Measurements from ENCODE around the gene RAP1B. TPM values are rescaled to one million over a fixed set of nuclear protein-coding genes. Genes with fewer than 3 reads are reported as not detected.

Gene RAP1B
- total and polyA plus RNA-seq, 2 donors (not counting 3 experiments of a cell fraction or from before 2014, with no cell fraction given), result 147 to 174 TPM

GRCh38 chr12:68623059-68623458, 12.4 kb downstream of the RAP1B start:
- Histone ChIP-seq H3K4me1 (ENCODE audit: control insufficient read depth, extremely low read depth, insufficient read depth, low read length) (peaks cover 7% of the 10 kb centered on the region), H2AFZ (ENCODE audit: low read depth, low read length) (no peak overlapping the region), H3K9me1 (replicated peaks; ENCODE audit: control insufficient read depth, extremely low read depth, insufficient read depth, low read length) (no peaks in the 10 kb centered on the region), H3K4me3 (replicated peaks in 1 of 3; ENCODE audit: insufficient read depth in 1 of 3, low read depth in 1 of 3, low read length in 3 of 3) (no peak overlapping the region), H3K4me2 (ENCODE audit: insufficient read depth, low read length) (no peak overlapping the region), H3K27ac (ENCODE audit: insufficient read depth, low read depth, low read length) (no peak overlapping the region), H4K20me1 (replicated peaks; ENCODE audit: control insufficient read depth, extremely low read depth, insufficient read depth, low read length) (peaks cover 14% of the 10 kb centered on the region), H3K36me3 (ENCODE audit: control insufficient read depth in 2 of 2, extremely low read depth in 1 of 2, insufficient read depth in 2 of 2, low read length in 2 of 2) (peaks cover 3 to 5% of the 10 kb centered on the region in 2 experiments), H3K79me2 (ENCODE audit: control insufficient read depth, insufficient read depth, low read length) (peaks cover 100% of the 10 kb centered on the region), H3K27me3 (ENCODE audit: control insufficient read depth in 2 of 2, insufficient read depth in 2 of 2, low read length in 2 of 2) (no peaks in the 10 kb centered on the region), H3K9me3 (replicated peaks; ENCODE audit: control insufficient read depth, insufficient read depth, low read length) (no peaks in the 10 kb centered on the region), H3K9ac (replicated peaks; ENCODE audit: extremely low read depth, insufficient read depth, low read length) (no peak overlapping the region)
- FAIRE-seq (no peak), DNase-seq (ENCODE audit: low read depth, low spot score) (no peak)
- POLR2A ChIA-PET, result no interaction called here
- dilution Hi-C loops (cut with MboI; ENCODE audit: extremely low pct_ligation_motif_present, low sequenced_read_pairs), result no loop called here
- intact Hi-C loops (cut with micrococcal nuclease), result no loop called here
- TF ChIP-seq CTCF (IDR thresholded peaks at IDR 0.05; ENCODE audit: extremely low read depth in 1 of 2, insufficient read depth in 1 of 2, low read depth in 1 of 2, low read length in 2 of 2), result no peak
- no peak for TF ChIP-seq JUN (IDR thresholded peaks at IDR 0.05; ENCODE audit: borderline replicate concordance, insufficient read depth, insufficient read length, low read depth)
- TF ChIP-seq FOS (IDR thresholded peaks at IDR 0.05; ENCODE audit: borderline replicate concordance, insufficient read depth, low read length), result no peak
- no peak for TF ChIP-seq POLR2AphosphoS5 (IDR thresholded peaks at IDR 0.05; ENCODE audit: insufficient read depth, low read depth, low read length)
- TF ChIP-seq GATA2 (IDR thresholded peaks at IDR 0.05; ENCODE audit: insufficient read depth, insufficient read length, low read depth, low read length), result no peak
- no peak for TF ChIP-seq MAX (IDR thresholded peaks at IDR 0.05; ENCODE audit: insufficient read depth, insufficient read length)
- no peak for TF ChIP-seq EZH2 (IDR thresholded peaks at IDR 0.05; ENCODE audit: borderline replicate concordance, low read depth, low read length, severe bottlenecking)
- no peak for TF ChIP-seq MYC (IDR thresholded peaks at IDR 0.05; ENCODE audit: low read depth, low read length)
- no peak for TF ChIP-seq POLR2A (IDR thresholded peaks at IDR 0.05; ENCODE audit: low read depth, low read length)
- no TSS peak for BruUV-seq (replicated peaks)
- CTCF ChIA-PET, result interaction anchor here (0.5 kb wide), 1 partner anchor 1267 kb away, joined by 3 read pairs; no protein-coding TSS in a partner anchor
